ENCODE results near the gene COL9A1. TPM values are rescaled to one million over a fixed set of nuclear protein-coding genes. Genes with fewer than 3 reads are reported as not detected.

COL9A1 gene
- total RNA-seq, 2 donors from 2014 or later, result not detected

GRCh38 chr6:70215460-70216108, 87.3 kb downstream of the COL9A1 start:
- DNase-seq, result no peak
- Mint-ChIP-seq H3K27ac (no peak overlapping the region), H3K27me3 (ENCODE audit: low read depth) (peaks cover 12% of the 10 kb centered on the region), H3K36me3 (ENCODE audit: insufficient read depth in 2 of 2) (no peaks in the 10 kb centered on the region), H3K4me3 (no peak overlapping the region), H3K9me3 (no peaks in the 10 kb centered on the region), H3K4me1 (ENCODE audit: low read depth) (no peaks in the 10 kb centered on the region)
- ATAC-seq (replicated peaks in 1 of 2), result no peak

DNA sequence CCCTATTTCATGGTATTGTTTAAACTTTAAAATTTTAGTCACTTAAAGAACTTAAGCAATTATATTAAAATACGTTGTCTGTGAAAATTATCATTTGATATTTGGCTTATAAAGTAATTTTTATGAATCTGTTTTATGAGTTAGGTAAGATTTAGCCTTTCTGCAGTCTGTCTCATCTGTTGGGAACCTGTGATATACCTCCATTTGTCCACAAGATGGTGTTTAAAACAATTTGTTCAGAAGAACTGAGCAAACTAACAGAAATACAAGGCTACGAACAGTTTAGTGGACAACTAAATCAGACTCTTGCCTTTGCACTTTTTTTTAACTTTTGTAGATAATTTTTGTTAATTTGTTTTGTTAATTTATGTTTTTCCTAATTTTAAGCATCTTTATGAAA, 92.4 kb downstream of the COL9A1 start:
- Mint-ChIP-seq H3K9me3 (no peaks in the 10 kb centered on the region), H3K36me3 (ENCODE audit: insufficient read depth in 2 of 2) (no peaks in the 10 kb centered on the region), H3K4me3 (no peak overlapping the region), H3K4me1 (ENCODE audit: low read depth) (no peaks in the 10 kb centered on the region), H3K27me3 (ENCODE audit: low read depth) (peaks cover 12% of the 10 kb centered on the region), H3K27ac (no peak overlapping the region)
- ATAC-seq (replicated peaks in 1 of 2), result no peak
- DNase-seq, result no peak

- no peaks in the 10 kb centered on the region for H3K9me3 Mint-ChIP-seq
- H3K27me3 Mint-ChIP-seq (ENCODE audit: low read depth), result peaks cover 11% of the 10 kb centered on the region
- DNase-seq, result no peak
- H3K36me3 Mint-ChIP-seq (ENCODE audit: insufficient read depth in 2 of 2), result no peaks in the 10 kb centered on the region
- no peaks in the 10 kb centered on the region for H3K4me1 Mint-ChIP-seq (ENCODE audit: low read depth)
- no peak overlapping the region for H3K27ac Mint-ChIP-seq
- ATAC-seq (replicated peaks in 1 of 2), result no peak
- H3K4me3 Mint-ChIP-seq, result no peak overlapping the region
Observed at GRCh38 chr6:70208235-70208790, 94.6 kb downstream of the COL9A1 start.

- Mint-ChIP-seq H3K4me1 (ENCODE audit: low read depth) (no peaks in the 10 kb centered on the region), H3K36me3 (ENCODE audit: insufficient read depth in 2 of 2) (no peaks in the 10 kb centered on the region), H3K9me3 (no peaks in the 10 kb centered on the region), H3K4me3 (no peak overlapping the region), H3K27me3 (ENCODE audit: low read depth) (no peaks in the 10 kb centered on the region), H3K27ac (no peak overlapping the region)
- DNase-seq, result no peak
- ATAC-seq (replicated peaks in 1 of 2), result no peak
Observed at GRCh38 chr6:70198785-70199184, 104.1 kb downstream of the COL9A1 start.

GRCh38 chr6:70196531-70196930, 106.4 kb downstream of the COL9A1 start:
- Mint-ChIP-seq H3K4me1 (ENCODE audit: low read depth) (no peaks in the 10 kb centered on the region), H3K27me3 (ENCODE audit: low read depth) (peaks cover 6% of the 10 kb centered on the region), H3K36me3 (ENCODE audit: insufficient read depth in 2 of 2) (no peaks in the 10 kb centered on the region), H3K4me3 (no peak overlapping the region), H3K27ac (no peak overlapping the region), H3K9me3 (no peaks in the 10 kb centered on the region)
- DNase-seq (no peak), ATAC-seq (replicated peaks in 1 of 2) (no peak)

- H3K4me1 Mint-ChIP-seq (ENCODE audit: low read depth), result no peaks in the 10 kb centered on the region
- ATAC-seq (replicated peaks in 1 of 2), result no peak
- DNase-seq, result no peak
- no peaks in the 10 kb centered on the region for H3K36me3 Mint-ChIP-seq (ENCODE audit: insufficient read depth in 2 of 2)
- H3K27me3 Mint-ChIP-seq (ENCODE audit: low read depth), result peaks cover 6% of the 10 kb centered on the region
- no peak overlapping the region for H3K4me3 Mint-ChIP-seq
- no peaks in the 10 kb centered on the region for H3K9me3 Mint-ChIP-seq
- H3K27ac Mint-ChIP-seq, result no peak overlapping the region
Observed at GRCh38 chr6:70194421-70194820, 108.5 kb downstream of the COL9A1 start.

DNA sequence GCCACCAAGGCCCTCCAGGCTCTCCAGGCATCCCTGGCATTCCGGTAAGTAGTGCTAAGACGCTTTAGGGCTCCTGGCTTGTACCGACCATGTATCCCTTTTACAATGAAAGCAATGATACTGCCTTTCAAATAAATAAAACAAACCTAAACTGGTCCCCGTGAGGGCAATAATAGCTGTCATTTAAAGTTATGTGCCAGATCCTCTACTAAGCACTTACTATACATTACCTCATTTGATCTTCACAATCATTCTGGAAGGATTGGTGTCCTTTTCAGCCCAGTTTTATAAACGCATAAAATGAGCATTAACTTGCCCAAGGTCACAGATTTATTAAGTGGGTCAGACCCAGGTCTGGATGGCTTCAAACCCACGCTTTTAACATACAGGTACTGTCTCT, 114.7 kb downstream of the COL9A1 start:
- H3K36me3 Mint-ChIP-seq (ENCODE audit: insufficient read depth in 2 of 2), result no peaks in the 10 kb centered on the region
- H3K27ac Mint-ChIP-seq, result no peak overlapping the region
- peaks cover 6% of the 10 kb centered on the region for H3K27me3 Mint-ChIP-seq (ENCODE audit: low read depth)
- no peaks in the 10 kb centered on the region for H3K9me3 Mint-ChIP-seq
- no peak overlapping the region for H3K4me3 Mint-ChIP-seq
- H3K4me1 Mint-ChIP-seq (ENCODE audit: low read depth), result no peaks in the 10 kb centered on the region
- ATAC-seq (replicated peaks in 1 of 2), result no peak
- DNase-seq, result no peak

DNA sequence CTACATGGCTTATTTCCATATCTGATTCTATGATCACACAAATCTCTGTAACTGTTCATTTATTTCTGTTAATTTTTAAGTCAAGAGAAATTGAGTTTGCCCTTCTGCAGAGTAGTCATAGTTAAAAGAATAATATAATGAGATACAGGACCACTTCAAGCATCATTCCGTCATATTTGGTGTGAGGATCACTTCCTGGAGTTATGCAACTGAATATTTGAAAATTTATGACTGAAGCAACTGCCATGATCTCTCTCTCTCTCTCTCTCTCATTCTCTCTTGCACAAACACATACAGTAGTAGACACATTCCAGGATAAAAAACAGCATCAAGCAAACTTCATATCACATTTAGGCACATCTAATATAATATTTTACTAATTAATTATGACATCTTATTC, 116.4 kb downstream of the COL9A1 start:
- H3K4me3 Mint-ChIP-seq, result no peak overlapping the region
- no peaks in the 10 kb centered on the region for H3K9me3 Mint-ChIP-seq
- no peaks in the 10 kb centered on the region for H3K4me1 Mint-ChIP-seq (ENCODE audit: low read depth)
- ATAC-seq (replicated peaks in 1 of 2) (no peak), DNase-seq (no peak)
- no peak overlapping the region for H3K27ac Mint-ChIP-seq
- no peaks in the 10 kb centered on the region for H3K36me3 Mint-ChIP-seq (ENCODE audit: insufficient read depth in 2 of 2)
- H3K27me3 Mint-ChIP-seq (ENCODE audit: low read depth), result no peaks in the 10 kb centered on the region

DNA sequence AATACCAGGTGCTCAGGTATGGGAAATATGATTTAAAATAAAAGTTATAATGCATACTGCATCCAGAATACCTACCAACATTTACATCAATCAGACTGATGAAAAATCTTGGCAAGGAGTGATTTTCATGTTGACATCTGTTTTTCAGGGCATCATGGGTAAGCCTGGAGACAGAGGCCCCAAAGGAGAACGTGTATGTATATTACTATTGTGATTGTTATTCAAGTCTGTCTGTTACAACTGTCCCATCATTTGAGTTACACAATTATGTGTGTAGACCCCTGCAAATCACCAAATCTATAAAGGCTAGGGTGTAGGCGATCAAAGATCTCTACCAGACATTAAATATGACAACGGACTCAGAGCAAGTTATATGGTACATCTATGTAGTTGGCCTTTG, 118.2 kb downstream of the COL9A1 start:
- ATAC-seq (replicated peaks in 1 of 2), result no peak
- no peak overlapping the region for H3K4me3 Mint-ChIP-seq
- no peaks in the 10 kb centered on the region for H3K36me3 Mint-ChIP-seq (ENCODE audit: insufficient read depth in 2 of 2)
- H3K9me3 Mint-ChIP-seq, result no peaks in the 10 kb centered on the region
- DNase-seq, result no peak
- H3K27me3 Mint-ChIP-seq (ENCODE audit: low read depth), result no peaks in the 10 kb centered on the region
- H3K27ac Mint-ChIP-seq, result no peak overlapping the region
- H3K4me1 Mint-ChIP-seq (ENCODE audit: low read depth), result no peaks in the 10 kb centered on the region

DNA sequence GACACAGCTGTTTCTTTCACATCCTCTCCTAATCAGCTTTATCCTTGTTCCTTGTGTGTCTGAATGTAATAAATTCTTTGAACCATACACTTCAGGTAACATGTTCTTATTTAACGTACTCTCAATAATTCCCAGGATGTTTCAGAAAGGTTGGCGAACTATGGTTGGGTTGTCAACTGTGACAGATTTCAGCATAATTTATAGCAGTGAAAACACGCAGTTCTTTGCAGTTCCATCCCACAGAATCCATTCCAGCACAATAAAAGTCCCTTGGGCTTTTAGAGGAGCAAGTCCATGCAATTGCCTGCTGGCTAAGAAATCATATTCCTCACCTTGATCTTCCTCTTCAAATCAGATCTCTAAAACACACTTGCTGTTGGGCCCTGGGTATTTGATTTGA, 119.3 kb downstream of the COL9A1 start:
- ATAC-seq (replicated peaks in 1 of 2), result no peak
- no peak for DNase-seq
- Mint-ChIP-seq H3K4me1 (ENCODE audit: low read depth) (no peaks in the 10 kb centered on the region), H3K9me3 (no peaks in the 10 kb centered on the region), H3K36me3 (ENCODE audit: insufficient read depth in 2 of 2) (no peaks in the 10 kb centered on the region), H3K4me3 (no peak overlapping the region), H3K27me3 (ENCODE audit: low read depth) (no peaks in the 10 kb centered on the region), H3K27ac (no peak overlapping the region)

DNA sequence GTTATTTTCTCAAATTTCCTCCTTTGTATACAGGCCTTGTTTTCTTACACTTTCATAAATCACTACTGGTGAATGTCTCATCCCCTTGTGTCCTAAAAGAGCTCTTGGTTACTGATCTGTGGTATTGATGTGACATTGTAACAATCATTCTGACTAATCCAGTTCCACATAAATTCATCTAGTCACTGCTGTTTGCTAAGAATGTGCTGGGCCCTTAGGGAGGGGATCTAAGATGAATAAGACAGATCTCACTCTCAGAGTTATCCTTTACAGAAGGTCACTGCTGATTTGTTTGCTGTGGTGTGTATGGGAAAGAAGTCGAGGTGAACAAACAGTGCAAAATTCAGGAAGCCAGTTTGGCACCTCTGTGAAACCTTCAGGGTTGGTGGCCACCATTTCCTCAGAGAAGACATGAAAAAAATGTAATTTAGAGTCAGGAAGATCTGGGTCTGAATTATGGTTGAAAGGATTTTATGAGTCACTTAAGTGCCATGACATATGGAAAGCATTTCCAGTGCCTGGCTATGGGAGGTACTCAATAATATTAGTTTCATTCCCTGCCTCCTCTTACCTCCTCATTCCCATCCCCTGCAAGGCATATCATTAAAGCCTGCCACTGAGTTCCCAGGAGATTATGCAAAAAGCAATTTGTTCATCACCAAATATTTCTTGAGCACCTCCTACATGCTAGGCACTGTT, 121.8 kb downstream of the COL9A1 start:
- Mint-ChIP-seq H3K27me3 (ENCODE audit: low read depth) (peaks cover 9% of the 10 kb centered on the region), H3K4me1 (ENCODE audit: low read depth) (no peaks in the 10 kb centered on the region), H3K9me3 (no peaks in the 10 kb centered on the region), H3K36me3 (ENCODE audit: insufficient read depth in 2 of 2) (no peaks in the 10 kb centered on the region), H3K4me3 (no peak overlapping the region), H3K27ac (no peak overlapping the region)
- peak; percentile 89 to 94 for ATAC-seq (replicated peaks in 1 of 2)
- peak; percentile 1 to 7 for DNase-seq

DNA sequence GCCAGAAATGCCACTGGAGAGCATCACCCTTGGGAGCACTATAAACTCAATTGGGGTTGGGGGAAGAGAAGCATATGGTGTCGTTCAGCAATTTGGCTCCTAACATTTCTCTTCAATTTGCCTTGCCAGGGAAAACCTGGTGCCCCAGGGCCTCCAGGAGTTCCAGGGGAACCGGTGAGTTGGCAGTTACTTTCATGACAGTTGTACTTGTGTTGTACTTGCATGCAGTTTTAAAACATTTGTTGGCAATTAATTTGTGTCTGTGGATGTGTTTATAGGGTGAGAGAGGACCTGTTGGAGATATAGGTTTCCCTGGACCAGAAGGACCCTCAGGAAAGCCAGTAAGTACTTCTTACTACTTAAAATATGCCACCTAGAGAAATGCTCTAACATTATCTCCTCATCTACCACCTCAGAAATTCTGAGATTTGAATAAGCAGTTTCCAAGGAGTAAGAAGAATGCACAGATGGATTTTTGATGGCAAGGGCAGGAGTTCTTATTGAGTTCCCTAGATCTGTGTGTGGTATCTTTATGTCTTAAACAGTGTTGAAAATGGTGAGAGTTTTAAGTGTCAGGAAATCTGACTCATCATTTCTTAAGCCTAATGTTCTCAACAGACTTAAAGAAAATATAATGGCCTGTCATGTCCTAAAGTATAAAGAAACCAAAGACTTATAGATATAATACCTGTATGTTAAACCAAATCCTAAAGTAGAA, 122.5 kb downstream of the COL9A1 start:
- H3K27me3 Mint-ChIP-seq (ENCODE audit: low read depth), result peaks cover 9% of the 10 kb centered on the region
- peak in 1 of 2 donors; percentile 14 for ATAC-seq (replicated peaks in 1 of 2)

DNA sequence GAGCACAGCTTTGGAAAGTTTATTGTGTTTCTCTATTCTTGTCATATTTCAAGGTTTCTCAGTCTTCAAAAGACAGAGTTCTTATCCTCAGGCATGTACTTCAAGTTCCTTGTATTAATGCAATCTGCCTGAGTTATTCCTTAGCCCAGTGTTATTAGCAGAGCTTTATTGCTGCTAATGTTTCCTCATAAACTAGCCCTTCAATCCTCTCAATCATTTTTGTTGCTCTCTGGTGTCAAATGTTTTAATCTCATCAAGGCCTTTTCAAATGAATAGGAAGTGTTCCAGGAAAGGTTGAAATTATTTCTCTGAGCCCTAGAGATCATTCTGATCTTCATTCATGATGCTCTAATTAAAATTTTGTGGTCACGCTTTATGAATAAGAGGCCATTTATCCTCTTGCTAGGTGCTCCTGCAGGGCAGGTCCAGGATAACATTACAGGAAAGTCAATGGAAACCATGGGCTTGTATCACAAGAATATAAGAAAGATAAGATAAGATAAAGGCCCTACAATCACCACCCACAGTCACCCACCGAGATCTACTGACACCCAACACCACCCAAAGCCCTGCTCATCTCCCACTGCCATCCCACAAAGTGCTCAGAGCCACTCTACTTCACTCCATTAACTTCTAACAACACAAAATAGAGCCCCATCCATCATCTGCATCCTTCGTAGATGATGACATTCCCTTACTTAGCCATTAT, 125.9 kb downstream of the COL9A1 start:
- no peaks in the 10 kb centered on the region for H3K9me3 Mint-ChIP-seq
- H3K4me3 Mint-ChIP-seq, result no peak overlapping the region
- peaks cover 9% of the 10 kb centered on the region for H3K27me3 Mint-ChIP-seq (ENCODE audit: low read depth)
- no peak overlapping the region for H3K27ac Mint-ChIP-seq
- no peaks in the 10 kb centered on the region for H3K36me3 Mint-ChIP-seq (ENCODE audit: insufficient read depth in 2 of 2)
- DNase-seq (no peak), ATAC-seq (replicated peaks in 1 of 2) (no peak)
- H3K4me1 Mint-ChIP-seq (ENCODE audit: low read depth), result no peaks in the 10 kb centered on the region

More for the DNA sequence above, 122.5 kb downstream of the COL9A1 start:
- H3K4me3 Mint-ChIP-seq, result no peak overlapping the region
- H3K27ac Mint-ChIP-seq, result no peak overlapping the region
- no peaks in the 10 kb centered on the region for H3K4me1 Mint-ChIP-seq (ENCODE audit: low read depth)
- no peak for DNase-seq
- no peaks in the 10 kb centered on the region for H3K36me3 Mint-ChIP-seq (ENCODE audit: insufficient read depth in 2 of 2)
- no peaks in the 10 kb centered on the region for H3K9me3 Mint-ChIP-seq

All from activated T-cell treated with anti-CD3 and anti-CD28 coated beads, Interleukin-2, amount 50 U/mL, for 72 hours (primary cell).